AG08395 (cell line): Measurements from ENCODE around the gene LAMA2.
A peak's percentile ranks its signal among the peaks of the same experiment; 100 is the strongest.
"Not testable (repeated sequence)": the region's sequence is repeated elsewhere in the genome, so short reads cannot be mapped to it uniquely, and the experiment has no call there.

Experiments used
- DNase-seq: peaks from one replicate; pipeline ENCODE4 v3.0.0; 2012; ENCODE audit warnings: mixed read lengths, low spot score

The LAMA2 gene

DNA sequence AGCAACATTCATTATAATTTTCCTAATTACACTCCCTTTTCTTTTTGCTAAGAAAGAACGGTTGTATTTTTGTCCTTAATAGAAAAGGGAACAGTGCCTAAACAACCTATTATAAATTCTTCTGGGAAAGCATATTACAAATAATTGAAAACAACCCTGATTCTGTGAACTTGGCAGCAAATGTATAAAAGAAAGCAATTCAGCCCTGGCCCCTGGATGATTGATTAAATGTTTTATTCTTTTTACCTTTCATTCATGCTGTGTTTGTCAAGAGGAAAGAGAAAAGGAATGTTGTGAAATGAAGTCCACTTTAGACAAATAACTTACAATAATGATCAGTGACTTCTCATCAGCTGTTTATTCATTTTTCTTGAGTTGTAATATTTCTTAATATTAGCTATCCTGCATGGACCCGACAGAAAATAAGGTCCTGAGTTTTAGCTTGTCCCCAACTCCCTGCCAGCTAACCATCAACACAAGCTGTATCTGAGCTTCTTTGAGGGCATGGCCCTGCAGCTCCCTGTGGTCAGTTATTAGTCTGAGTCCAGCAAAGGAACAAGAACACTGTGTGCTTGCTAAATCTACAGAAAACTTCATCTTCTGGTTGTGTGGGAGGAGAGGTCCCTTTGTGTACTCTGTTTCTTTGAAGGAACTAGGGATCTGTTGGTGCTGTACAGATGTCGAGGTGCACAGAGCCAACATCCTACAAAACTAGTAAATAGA, 248.2 kb downstream of the LAMA2 start:
- no peak for DNase-seq

DNA sequence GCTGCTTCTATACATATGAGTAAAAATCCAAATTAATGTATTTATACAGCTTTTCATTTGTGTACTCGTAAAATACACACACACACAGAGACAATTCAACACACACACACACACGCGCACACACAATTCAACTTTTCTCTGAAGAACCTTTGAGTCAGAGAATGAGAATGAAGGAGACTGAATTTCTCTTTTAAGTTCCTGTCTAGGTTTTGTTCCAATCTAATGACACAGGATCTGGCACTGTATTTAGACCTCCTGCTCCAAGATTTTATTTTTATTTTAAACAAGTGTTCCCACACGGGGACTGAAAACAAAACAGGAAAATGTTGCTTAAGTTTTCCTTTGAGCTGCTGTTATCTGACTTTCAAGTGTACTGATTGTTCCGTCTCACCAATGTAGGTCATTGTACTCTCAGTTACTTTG, 250.8 kb downstream of the LAMA2 start:
- DNase-seq = peak; percentile 47

DNA sequence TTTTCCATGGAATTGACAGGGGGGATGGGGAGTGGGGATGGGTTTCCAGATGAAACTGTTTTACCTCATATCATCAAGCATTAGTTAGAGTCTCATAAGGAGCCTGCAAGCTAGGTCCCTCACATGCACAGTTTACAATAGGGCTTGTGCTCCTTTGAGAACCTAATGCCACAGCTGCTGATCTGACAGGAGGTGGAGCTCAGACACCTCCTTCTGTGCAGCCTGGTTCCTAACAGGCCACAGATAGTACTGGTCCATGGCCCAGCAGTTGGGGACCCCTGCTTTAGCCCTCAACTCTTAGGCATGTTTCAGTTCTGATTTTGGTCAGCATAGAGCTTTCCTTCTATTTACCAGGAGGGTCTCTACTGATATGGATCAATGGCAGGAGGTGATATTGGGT, 251.6 kb downstream of the LAMA2 start:
- DNase-seq = no peak

DNA sequence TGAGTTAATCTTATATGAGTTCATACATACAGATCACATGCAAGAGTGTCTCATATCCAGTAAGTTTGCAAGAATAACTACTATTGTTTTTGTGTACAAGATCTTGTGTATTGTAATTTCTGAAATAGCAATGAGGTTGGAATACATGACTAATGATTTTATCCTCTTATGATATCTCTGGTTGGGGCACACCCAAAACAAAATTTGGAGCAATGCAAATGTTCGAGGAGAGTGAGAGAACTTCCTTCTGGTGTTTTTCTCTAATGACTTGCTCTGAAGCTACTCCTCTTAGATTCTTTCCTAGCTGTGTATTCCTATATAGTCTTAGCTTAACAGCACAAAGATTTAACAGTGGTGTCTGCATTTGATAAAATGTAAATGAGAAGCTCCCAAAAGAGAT, 252.5 kb downstream of the LAMA2 start:
- DNase-seq = peak; percentile 9

DNA sequence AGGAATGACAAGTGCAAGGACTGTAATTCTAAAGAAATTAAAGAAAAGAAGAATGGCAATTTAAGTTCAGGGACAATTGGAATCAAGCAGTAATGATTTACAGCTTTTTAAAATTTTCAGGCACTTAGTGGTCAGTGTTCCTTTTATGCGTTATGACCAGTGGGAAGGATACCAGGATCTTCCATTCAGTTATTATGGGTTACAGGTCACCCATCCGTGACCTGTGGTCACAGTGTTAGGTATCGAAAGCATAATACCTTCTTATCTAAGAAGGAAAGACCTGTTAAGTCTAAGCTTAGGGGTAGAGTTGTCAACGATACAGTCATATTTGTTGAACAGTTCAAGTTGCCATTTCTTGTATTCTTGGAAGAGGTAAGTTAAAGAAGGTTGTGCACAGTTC, 253.8 kb downstream of the LAMA2 start:
- DNase-seq = no peak

DNA sequence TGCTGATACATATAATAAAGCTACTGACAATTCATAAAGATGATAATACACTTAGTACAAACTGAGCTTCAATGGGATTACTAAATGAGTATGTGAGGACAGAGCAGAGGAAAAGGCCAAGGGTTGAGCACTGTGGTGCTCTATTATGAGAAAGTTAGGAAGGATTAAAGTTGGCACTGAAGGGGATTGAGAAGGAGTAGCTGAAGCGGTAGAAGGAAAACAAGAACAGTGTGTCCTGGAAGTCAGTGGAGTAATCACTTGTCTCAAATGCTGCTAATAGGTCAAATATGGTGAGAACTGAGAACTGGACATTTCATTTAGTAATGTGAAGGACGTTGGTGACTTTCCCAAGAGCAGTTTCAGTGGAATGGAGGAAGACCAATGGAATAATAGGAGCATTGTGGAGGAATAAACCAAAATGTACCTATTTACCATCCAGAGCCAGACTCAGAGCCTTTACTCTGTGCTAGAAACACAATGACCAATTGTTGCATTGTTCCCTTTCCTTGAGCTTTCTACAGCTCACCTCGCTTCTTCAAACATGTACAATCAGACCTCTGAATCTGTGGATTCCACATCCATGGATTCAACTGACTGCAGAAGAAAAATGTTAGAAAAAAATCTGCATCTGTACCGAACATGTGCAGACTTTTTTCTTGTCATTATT, 255.9 kb downstream of the LAMA2 start:
- no peak for DNase-seq

DNA sequence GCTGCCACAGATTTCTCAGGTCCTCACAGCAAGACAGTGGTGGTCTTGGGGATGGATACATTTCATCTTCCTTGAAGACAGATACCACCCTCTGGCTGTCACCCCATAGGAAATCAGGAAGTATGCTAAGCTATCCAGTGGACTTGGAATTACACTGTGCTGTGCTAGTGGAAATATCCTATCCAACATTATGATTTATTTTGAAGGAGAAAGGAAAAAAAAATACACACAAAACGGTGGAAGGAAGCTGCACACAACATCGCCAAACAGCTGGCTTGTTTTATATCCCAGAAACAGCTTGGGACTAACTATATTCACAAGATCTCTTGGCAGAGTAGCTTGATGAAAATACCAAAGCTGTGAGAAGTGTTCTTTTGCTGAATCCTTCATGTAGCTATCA, 257.6 kb downstream of the LAMA2 start:
- DNase-seq = peak; percentile 43

DNA sequence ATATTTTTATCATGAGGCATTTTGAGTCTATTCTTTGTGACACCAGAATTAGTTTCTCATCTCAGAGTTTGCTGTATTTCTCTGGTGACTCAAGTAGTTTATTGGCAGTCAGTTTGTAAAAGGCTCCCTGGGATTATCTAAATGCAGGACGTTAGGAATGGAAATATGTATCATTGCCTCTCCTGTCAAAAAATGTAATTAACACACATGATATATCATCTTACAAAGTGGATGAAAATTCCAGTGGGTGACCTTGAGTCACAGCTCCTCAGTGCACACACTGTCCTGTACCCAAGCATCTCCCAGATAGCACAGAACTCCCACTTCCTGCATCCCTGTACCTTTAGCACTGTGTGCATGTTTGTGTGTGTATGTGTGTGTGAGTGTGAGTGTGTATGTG, 258.6 kb downstream of the LAMA2 start:
- peak; percentile 25 for DNase-seq

DNA sequence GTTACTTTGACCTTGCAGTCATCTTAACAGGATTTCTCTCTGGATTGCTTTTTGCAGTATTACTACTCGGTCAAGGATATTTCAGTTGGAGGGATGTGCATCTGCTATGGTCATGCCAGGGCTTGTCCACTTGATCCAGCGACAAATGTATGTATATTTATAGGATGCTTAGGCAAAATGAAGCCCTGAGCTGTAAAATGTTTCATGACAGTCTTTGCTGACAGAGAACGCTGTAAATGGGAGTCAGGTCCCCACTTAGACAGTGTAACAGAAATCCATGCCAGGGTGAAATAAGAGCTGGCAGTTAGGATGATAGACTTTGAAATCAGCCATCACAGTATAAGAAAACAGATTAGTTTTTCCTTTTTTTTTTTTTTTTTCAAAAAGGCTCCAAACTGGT, 264.0 kb downstream of the LAMA2 start:
- no peak for DNase-seq

DNA sequence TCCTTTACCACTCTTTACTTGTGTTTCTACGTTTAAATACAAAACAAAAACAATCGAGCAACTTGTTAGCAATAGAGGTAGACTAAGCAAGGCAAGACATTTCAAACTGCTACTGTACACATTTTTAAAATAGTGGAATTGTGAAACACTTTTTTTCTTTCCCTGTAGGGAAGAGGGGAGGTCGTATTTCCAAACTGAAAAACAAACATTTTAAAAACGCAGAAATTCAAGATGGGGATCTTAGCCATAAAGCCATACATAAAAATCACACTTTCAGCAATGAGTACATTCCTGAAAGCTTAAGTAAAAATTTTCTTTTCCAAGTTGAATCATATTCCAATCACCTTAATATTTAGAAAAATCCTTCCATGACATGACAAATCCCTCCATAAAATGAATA, 267.6 kb downstream of the LAMA2 start:
- no peak for DNase-seq

DNA sequence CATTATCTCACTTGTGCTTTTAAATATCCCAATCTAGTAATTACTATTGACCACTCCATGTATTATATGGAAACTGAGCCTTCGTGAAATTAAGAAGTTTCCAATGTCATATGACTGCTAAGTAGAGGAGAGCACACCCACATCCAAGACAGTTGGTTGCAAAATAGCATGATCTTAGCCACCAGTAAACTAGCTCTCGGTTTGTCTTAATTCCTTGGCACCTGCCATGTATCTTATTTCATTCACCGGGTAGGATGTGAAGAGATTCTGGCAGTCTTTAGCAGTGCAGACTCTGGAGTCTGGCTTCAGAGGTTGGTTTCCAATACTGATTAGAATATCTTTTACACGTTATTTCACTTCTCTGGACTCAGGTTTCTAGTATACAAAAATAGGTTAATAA, 270.3 kb downstream of the LAMA2 start:
- DNase-seq = no peak

DNA sequence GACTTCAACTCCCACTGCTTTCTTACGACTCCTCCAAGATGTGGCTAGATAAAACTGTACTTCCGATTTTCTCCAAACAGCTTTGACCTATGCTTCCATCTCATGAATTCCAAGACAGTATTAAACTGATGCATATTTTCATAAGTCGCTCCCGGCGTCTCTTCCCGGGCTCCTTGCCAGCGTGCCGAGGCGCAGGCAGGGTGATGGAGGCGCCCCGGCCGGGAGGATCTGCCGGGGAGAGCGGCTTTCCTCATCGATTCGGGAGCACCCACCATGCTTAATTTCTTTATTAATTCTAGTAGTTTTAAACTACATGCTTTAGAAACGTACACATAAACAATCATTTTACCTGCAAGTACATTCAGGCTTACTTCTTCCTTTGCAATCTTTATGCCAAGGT, 276.3 kb downstream of the LAMA2 start:
- not testable (repeated sequence) for DNase-seq

DNA sequence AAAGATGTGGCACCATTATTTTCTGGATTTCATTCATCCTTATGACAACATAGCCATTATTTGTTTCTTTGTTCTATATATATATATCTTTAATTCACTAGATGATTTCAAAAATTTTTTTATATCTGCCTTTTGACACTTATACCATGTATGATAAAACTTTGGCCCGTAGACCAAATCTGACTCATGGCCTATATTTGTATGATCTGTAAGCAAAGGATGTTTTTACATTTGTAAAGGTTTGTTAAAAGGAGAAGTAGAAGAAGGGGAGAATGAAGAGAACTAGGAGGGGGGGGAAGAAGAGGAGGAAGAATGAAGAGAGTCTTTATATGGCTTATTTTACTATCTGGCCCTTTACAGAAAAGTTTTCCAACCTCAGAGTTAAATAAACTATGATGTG, 279.7 kb downstream of the LAMA2 start:
- no peak for DNase-seq

DNA sequence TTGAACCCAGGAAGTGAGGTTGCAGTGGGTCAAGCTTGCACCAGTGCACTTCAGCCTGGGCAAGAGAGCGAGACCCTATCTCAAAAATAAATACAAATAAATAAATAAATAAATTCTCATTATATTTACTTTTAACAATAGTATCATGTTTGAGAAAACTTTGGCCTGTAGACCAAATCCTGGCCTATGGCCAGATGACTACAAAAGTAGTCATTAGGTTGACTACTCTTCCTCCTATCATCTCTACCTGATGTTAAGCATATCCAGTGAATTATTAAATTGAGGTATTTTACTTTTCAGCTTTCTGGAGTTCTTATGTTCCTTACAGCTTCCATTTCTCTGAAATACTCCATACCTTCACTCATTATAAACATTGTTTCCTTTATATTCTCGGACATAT, 280.6 kb downstream of the LAMA2 start:
- no peak for DNase-seq

DNA sequence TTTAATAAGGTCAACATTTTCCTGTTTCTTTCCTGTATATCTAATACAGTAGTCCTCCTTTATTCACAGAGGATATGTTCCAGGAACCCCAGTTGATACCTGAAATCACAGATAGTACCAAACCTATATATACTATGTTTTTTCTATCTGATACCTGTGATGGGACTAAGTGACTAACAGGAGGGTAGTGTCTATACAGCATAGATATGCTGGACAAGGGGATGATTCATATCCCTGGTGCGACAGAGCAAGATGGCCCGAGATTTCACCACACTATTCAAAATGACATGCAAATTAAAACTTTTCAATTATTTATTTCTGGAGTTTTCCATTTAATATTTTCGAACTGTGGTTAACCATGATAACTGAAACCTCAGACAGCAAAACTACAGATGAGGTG, 281.1 kb downstream of the LAMA2 start:
- DNase-seq = no peak

DNA sequence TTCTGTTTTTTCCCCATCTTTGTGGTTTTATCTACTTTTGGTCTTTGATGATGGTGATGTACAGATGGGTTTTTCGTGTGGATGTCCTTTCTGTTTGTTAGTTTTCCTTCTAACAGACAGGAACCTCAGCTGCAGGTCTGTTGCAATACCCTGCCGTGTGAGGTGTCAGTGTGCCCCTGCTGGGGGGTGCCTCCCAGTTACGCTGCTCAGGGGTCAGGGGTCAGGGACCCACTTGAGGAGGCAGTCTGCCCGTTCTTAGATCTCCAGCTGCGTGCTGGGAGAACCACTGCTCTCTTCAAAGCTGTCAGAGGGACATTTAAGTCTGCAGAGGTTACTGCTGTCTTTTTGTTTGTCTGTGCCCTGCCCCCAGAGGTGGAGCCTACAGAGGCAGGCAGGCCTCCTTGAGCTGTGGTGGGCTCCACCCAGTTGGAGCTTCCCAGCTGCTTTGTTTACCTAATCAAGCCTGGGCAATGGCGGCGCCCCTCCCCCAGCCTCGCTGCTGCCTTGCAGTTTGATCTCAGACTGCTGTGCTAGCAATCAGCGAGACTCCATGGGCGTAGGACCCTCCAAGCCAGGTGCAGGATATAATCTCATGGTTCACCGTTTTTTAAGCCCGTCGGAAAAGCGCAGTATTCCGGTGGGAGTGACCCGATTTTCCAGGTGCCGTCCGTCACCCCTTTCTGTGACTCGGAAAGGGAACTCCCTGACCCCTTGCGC, 289.5 kb downstream of the LAMA2 start:
- DNase-seq = not testable (repeated sequence)

DNA sequence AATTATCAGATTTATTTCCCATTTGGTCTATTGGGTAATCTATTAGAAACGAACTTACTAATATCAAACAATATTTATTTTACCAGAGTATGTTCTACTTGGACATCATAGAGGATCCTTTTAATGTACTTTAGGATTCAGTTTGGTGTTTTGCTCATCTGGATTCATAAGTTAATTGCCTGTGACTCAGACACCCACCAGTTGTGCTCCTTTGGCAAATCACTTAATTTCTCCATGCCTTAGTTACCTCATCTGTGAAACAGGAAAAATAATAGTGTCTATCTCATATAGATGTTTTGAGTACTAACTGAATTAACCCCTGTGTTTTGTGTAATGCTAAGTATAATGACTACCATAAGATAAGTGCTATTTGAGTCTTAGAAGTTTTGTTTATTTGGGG, 292.1 kb downstream of the LAMA2 start:
- DNase-seq = no peak

DNA sequence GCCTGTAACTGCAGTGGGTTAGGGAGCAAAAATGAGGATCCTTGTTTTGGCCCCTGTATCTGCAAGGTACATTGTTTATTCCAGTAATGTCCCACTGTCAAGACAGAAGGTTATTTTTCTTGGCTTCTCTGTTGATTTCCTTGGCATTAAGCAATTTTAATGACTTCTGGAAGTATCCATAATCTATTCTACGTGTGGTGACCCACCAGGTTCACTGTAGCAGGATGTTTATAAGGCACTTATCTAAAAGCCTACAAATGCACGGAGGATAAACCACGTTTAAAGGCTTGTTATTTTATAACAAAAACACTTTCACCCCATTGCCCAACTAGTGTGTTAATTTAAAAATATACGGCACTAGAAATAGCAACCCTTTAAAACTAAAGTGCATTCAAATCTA, 294.9 kb downstream of the LAMA2 start:
- DNase-seq = no peak

DNA sequence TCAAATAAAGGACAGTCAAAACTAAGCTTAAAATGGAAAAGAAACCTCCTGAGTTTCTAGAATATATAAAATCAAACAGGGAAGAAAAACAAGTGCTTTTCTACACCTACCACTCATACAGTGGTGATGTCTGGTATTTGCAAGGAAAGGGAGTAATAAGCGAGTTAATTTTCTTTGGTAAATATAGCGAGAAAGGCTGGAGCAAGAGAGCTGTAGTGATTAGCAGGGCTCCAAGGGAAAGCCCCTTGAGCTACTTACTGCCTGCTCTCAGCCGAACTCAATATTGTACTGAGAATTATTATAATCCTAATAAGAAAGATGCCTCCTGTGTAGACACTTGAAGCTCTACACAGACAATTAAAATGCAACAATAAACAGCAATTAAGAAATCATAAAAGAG, 296.3 kb downstream of the LAMA2 start:
- DNase-seq = no peak

DNA sequence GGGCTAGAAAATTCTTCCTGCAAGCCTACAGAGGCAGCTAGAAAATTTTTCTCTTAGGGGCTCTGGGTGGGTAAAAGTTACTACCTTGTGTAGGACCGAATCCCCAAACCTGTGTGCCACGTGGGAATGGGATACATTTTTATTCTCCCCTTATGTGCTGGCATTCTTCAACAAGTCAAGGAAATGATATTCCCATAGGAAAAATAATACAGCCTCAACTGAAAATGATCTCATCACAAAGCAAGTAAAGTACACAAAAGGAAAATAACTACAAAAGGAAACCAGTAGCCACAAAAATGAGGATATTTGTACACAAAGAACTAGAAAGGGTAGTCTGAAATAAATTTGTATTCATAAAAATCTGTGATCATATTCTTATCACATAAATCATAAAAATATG, 298.1 kb downstream of the LAMA2 start:
- no peak for DNase-seq

DNA sequence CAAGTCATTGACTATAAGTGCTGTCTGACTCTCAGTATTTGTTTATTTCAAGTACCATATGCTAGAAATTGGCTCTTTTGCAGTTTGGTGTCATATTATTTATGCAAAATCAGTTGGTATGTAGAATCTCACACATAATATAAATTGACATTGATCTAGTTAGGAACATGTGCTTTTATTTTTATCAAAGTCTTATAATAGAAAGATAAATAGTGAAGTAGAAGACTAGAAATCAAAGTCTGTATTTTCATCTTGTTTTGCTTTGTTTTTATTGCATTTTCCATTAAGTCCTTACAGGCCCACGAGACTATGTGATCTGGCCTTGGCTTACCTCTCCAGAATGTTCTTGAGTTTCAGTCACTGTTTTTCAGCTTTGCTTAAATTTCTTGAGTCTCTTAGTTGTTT, 300.3 kb downstream of the LAMA2 start:
- DNase-seq = no peak

DNA sequence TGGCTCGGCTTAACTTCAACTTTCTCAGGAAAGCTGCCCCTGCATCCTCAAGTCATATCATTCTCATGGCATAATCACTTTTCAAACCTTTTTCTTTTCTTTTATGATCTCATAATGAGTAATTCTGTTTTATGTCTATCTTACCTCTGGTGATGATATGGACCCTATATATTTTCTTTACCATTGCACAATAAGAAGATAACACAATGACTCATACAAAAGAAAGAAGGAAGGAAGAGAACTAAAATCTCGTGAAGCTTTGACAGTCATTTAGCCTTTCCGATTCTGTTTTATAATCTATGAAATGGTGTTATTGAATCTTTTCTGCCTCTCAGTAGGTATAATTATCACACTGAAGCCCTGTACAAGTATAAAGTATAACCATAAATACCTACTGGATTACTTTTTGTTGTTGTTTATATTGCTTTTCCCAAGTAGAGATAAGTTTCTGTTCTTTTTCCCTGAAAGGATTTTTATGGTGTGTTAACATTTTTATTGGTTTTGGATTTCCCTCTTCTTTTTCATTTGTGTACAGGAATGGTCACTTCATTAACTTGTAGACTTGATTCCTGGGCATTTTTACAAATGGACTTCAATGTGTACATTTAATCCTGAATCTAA, 300.9 kb downstream of the LAMA2 start:
- DNase-seq = no peak

DNA sequence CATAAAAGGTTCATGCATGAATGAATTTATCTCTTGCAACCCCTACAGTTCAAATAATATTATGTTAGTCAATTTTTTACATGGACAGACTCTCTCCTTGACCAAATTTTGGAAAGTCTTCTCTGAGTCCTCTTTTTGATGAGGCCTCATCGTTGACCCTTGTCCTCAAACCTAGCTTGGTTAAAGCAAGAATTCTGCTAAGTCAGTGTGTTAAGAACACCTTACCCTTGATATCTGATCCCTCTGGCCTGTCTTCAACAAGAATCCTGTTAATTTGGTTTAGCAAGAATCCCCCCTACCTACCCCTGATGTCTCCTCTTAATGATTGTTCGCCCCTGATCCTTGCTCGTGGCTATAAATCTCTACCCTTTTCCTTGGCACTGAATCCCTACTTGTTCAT, 301.4 kb downstream of the LAMA2 start:
- no peak for DNase-seq
